Activated T-cell treated with anti-CD3 and anti-CD28 coated beads, Interleukin-2, amount 50 U/mL, for 4 hours (primary cell): ENCODE data around the gene MYO1H. TPM values are rescaled to one million over a fixed set of nuclear protein-coding genes. Genes with fewer than 3 reads are reported as not detected.
"Not testable (repeated sequence)": the region's sequence is repeated elsewhere in the genome, so short reads cannot be mapped to it uniquely, and the experiment has no call there.

ENCODE experiments used
- ATAC-seq, 2 donors: fragments of 200-7000 bp; cut with Tn5 transposase; one replicate each; pipeline ENCODE4 v1.10.0; 2021
- DNase-seq: peaks from one replicate; pipeline ENCODE4 v3.0.0-alpha.2; 2020
- H3K27me3 Mint-ChIP-seq: one replicate; pipeline ENCODE4 v1.8.0; 2021; ENCODE audit warnings: low read depth, mixed read lengths
- H3K36me3 Mint-ChIP-seq: one replicate; pipeline ENCODE4 v1.8.0; 2022; ENCODE audit warnings: mixed read lengths; ENCODE audit not compliant: insufficient read depth
- H3K4me1 Mint-ChIP-seq: one replicate; pipeline ENCODE4 v1.8.0; 2021; ENCODE audit warnings: low read depth, mixed read lengths
- H3K4me3 Mint-ChIP-seq: one replicate; pipeline ENCODE4 v1.8.0; 2021; ENCODE audit warnings: mild to moderate bottlenecking, moderate library complexity, mixed read lengths
- H3K9me3 Mint-ChIP-seq: one replicate; pipeline ENCODE4 v1.8.0; 2021; ENCODE audit warnings: mixed read lengths
- total RNA-seq, 3 donors: library from RNA; stranded (reverse); gene quantifications; one replicate each; pipeline ENCODE4 v1.2.1, GENCODE V29; 2021

The MYO1H gene
- total RNA-seq, 3 donors from 2014 or later = not detected

- Mint-ChIP-seq H3K27me3 (no peaks in the 10 kb centered on the region), H3K36me3 (peaks cover 18% of the 10 kb centered on the region), H3K4me1 (peaks cover 37% of the 10 kb centered on the region), H3K9me3 (no peaks in the 10 kb centered on the region), H3K4me3 (no peak overlapping the region)
- DNase-seq (no peak), ATAC-seq (no peak)
These were observed 111.5 kb downstream of the MYO1H start for GRCh38 chr12:109459247-109459646.

DNA sequence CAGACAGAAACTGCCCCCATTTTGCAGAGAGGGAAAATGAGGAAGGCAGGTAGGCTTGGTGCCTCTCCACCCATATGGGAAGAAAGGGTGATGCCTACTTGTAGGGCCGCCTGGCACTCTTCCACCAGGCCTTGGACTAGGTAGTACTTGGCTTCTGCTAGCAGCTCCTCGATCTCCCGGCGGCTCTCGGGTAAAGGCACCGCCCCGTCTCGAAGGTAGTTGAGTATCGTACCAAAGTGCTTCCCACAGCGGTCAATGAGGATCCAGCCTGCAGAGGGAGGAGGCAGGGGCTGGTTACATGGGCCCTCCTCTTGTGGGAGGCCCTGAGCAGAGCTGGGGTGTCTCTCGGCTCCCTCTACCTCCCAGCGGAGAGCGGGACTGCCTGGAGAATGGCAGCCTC lies 112.8 kb downstream of the MYO1H start:
- DNase-seq (no peak), ATAC-seq (no peak)
- Mint-ChIP-seq H3K36me3 (peaks cover 19% of the 10 kb centered on the region), H3K4me1 (peaks cover 45% of the 10 kb centered on the region), H3K4me3 (no peak overlapping the region), H3K27me3 (no peaks in the 10 kb centered on the region), H3K9me3 (no peaks in the 10 kb centered on the region)

DNA sequence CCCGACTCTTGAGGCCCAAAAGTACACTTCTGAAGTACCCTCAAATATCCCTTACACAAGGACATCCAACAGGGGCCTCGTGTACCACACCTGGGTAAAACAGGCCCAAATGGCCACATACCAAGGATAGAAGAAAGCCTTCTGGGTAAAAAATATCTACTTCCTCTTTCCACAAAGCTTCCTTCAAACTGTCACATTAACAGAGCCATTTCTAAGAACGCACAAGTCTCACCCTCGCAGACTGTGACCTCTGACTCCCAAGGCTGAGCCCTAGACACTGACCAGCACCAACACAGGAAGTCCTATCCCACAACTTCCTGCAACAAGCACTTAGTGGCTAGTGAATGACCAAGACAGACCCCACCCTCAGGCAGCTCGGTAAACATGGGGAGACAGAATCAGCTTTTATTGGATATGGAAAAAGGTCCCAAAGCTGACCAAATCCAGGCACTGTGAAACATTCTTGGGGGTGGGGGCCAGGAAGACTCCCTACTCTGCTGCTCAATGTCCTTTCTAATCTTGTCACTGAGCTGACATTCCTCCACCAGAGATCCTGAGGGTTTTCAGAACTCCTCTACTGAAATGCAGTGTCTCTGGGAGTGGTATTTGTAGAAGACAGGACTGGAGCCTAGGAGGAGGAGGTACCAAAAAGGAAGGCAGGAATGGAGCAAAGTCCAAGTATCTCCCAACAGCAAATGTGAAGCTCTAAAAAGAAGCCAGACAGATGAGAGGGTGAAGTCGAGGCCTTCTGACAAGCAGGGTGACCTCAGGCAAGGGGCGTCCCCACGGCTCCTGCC lies 113.5 kb downstream of the MYO1H start:
- no peak for ATAC-seq
- no peak for DNase-seq
- Mint-ChIP-seq H3K36me3 (peaks cover 19% of the 10 kb centered on the region), H3K27me3 (no peaks in the 10 kb centered on the region), H3K4me1 (peaks cover 48% of the 10 kb centered on the region), H3K9me3 (no peaks in the 10 kb centered on the region), H3K4me3 (no peak overlapping the region)

- H3K36me3 Mint-ChIP-seq = peaks cover 15% of the 10 kb centered on the region
- no peak overlapping the region for H3K4me3 Mint-ChIP-seq
- no peaks in the 10 kb centered on the region for H3K9me3 Mint-ChIP-seq
These were observed 114.4 kb downstream of the MYO1H start for GRCh38 chr12:109461846-109462756.

GRCh38 chr12:109462868-109463692 lies 115.4 kb downstream of the MYO1H start:
- Mint-ChIP-seq H3K27me3 (no peaks in the 10 kb centered on the region), H3K4me1 (peaks cover 46% of the 10 kb centered on the region), H3K9me3 (no peaks in the 10 kb centered on the region), H3K36me3 (peaks cover 13% of the 10 kb centered on the region), H3K4me3 (peak overlapping the region; percentile 24)
- ATAC-seq (no peak), DNase-seq (no peak)

More at GRCh38 chr12:109461846-109462756, 114.4 kb downstream of the MYO1H start:
- H3K27me3 Mint-ChIP-seq = no peaks in the 10 kb centered on the region
- H3K4me1 Mint-ChIP-seq = peaks cover 48% of the 10 kb centered on the region
- ATAC-seq (no peak), DNase-seq (no peak)

- Mint-ChIP-seq H3K4me3 (no peak overlapping the region), H3K36me3 (peaks cover 17% of the 10 kb centered on the region), H3K9me3 (no peaks in the 10 kb centered on the region), H3K4me1 (peaks cover 43% of the 10 kb centered on the region), H3K27me3 (no peaks in the 10 kb centered on the region)
- DNase-seq = no peak
- ATAC-seq = no peak
These were observed 116.1 kb downstream of the MYO1H start for GRCh38 chr12:109463756-109464155.

GRCh38 chr12:109464642-109465351 lies 117.1 kb downstream of the MYO1H start:
- H3K9me3 Mint-ChIP-seq = no peaks in the 10 kb centered on the region
- ATAC-seq = no peak
- no peaks in the 10 kb centered on the region for H3K27me3 Mint-ChIP-seq
- peaks cover 39% of the 10 kb centered on the region for H3K4me1 Mint-ChIP-seq
- H3K36me3 Mint-ChIP-seq = peaks cover 17% of the 10 kb centered on the region
- H3K4me3 Mint-ChIP-seq = no peak overlapping the region
- DNase-seq = no peak

DNA sequence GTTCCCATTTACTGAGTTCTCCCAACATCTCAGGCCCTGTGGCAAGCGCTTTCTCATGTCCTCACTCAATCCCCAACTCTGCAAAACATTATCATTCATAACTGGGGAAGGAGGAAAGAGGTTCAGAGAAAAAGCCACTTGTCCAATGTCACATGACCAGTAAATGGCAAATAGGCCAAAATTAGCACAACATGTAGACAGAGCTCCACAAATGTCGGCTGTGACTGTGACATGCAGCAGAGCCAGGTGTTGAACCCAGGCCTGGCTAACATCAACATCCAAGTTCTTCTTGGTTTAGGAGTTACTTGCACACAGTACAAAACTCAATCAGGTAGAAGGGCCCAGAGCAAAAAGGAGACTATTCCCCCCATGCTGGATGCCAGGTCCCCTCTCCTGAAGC lies 118.6 kb downstream of the MYO1H start:
- peaks cover 47% of the 10 kb centered on the region for H3K4me1 Mint-ChIP-seq
- DNase-seq = no peak
- H3K9me3 Mint-ChIP-seq = no peaks in the 10 kb centered on the region
- no peak for ATAC-seq
- H3K36me3 Mint-ChIP-seq = peaks cover 17% of the 10 kb centered on the region
- H3K27me3 Mint-ChIP-seq = no peaks in the 10 kb centered on the region
- H3K4me3 Mint-ChIP-seq = no peak overlapping the region

DNA sequence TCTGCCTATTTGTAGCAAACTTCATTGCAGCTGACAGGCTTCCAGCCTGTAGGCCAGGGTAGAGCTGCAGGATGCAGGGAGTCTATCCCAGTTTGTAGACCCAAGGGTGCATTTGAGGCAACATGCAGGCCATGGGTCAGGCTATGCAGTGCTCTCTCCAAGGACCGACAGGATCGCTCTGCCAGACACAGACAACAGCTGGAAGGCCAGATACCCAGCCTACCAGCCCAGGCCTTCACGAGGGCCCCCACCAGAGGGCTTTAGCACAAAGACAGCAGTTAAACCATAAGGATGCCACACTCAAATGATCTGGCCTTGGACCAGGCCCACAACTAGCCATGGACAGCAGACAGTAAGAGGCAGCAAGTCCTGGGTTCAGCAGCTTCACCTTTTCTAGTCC lies 119.1 kb downstream of the MYO1H start:
- no peak overlapping the region for H3K4me3 Mint-ChIP-seq
- no peak for DNase-seq
- H3K4me1 Mint-ChIP-seq = peaks cover 44% of the 10 kb centered on the region
- H3K27me3 Mint-ChIP-seq = no peaks in the 10 kb centered on the region
- peaks cover 17% of the 10 kb centered on the region for H3K36me3 Mint-ChIP-seq
- no peaks in the 10 kb centered on the region for H3K9me3 Mint-ChIP-seq
- no peak for ATAC-seq

DNA sequence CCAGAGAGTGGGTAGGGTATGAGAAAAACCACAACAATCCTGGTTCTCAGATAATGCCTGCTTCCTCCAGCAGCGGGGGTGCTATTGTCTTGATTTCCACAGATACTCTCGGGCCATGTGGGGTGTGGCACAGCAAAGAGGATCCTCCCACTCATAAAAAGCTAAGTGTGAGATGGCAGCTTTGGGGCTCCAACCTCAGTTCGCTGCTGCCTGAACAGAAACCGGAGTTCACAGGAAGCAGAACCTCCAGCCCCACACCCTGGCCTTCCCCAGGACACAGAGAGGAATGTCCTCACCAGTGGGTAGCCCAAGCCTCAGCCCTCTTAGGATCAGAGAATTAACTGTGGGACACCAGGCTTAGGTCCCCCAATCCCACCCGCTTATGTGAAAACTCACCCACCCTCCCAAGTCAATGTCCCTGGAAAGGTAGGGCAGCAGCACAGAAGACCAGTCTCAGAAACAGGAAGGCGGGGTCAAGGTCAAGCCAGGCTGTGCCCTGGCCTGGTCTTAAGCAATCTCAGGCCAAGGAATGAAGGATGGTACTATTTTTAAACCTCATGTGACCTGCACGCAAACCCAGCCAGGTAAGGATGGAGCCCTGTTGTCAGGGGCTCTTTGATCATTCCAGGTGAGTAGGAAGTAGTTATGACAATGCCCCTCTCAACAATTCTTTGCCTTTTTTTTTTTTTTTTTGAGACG lies 120.4 kb downstream of the MYO1H start:
- no peak for DNase-seq
- Mint-ChIP-seq H3K9me3 (no peaks in the 10 kb centered on the region), H3K4me3 (no peak overlapping the region), H3K36me3 (peaks cover 17% of the 10 kb centered on the region), H3K27me3 (no peaks in the 10 kb centered on the region), H3K4me1 (peaks cover 37% of the 10 kb centered on the region)
- no peak for ATAC-seq

DNA sequence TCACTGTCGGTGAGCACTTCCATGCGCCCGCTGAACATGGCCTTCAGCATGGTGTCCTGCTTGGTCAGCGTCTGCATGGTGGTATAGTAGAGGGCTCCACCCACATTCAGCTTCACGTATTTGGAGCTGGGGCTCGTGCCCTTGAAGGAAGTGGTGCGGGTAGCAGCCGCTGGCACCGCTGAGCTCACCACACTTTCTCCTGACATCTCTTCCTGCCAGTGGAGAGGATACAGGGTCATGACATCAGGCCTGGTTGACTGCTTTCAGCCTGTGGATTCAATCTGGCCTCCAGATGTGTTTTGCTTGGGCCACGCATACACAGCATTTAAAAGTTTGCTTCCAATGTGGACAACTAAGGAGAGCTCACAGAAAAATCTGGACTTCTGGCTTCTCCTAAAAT lies 121.8 kb downstream of the MYO1H start:
- ATAC-seq = no peak
- peaks cover 28% of the 10 kb centered on the region for H3K4me1 Mint-ChIP-seq
- no peak overlapping the region for H3K4me3 Mint-ChIP-seq
- no peaks in the 10 kb centered on the region for H3K27me3 Mint-ChIP-seq
- no peaks in the 10 kb centered on the region for H3K9me3 Mint-ChIP-seq
- peaks cover 17% of the 10 kb centered on the region for H3K36me3 Mint-ChIP-seq
- no peak for DNase-seq

GRCh38 chr12:109473006-109473405 lies 125.3 kb downstream of the MYO1H start:
- H3K4me1 Mint-ChIP-seq = peaks cover 39% of the 10 kb centered on the region
- no peak for ATAC-seq
- peaks cover 11% of the 10 kb centered on the region for H3K36me3 Mint-ChIP-seq
- no peaks in the 10 kb centered on the region for H3K9me3 Mint-ChIP-seq
- no peaks in the 10 kb centered on the region for H3K27me3 Mint-ChIP-seq
- no peak for DNase-seq
- no peak overlapping the region for H3K4me3 Mint-ChIP-seq

DNA sequence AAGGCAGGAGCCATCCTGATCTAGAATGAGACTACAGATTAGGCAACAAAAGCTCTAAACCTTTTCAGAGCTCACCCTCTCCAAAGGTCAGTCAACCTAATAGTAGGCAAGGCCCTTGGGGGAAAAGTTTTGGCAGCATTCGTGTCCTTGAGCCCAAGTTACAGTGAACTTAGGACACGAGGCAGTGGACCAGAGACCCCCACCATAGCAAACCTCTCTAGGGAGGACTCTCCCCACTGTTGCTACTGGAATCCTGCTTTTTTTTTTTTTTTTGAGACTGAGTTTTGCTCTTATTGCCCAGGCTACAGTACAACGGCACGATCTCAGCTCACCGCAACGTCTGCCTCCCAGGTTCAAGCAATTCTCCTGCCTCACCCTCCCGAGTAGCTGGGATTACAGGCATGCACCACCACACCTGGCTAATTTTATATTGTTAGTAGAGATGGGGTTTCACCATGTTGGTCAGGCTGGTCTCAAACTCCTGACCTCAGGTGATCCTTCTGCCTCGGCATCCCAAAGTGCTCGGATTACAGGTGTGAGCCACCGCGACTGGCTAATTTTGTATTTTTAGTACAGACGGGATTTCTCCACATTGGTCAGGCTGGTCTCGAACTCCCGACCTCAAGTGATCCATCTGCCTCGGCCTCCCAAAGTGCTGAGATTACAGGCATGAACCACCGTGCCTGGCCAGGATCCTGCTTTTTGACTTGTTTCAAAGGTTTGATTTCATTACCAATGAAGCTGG lies 126.0 kb downstream of the MYO1H start:
- DNase-seq, H3K4me3 Mint-ChIP-seq, H3K36me3 Mint-ChIP-seq, H3K27me3 Mint-ChIP-seq, ATAC-seq, H3K9me3 Mint-ChIP-seq: not testable (repeated sequence)
- peaks cover 41% of the 10 kb centered on the region for H3K4me1 Mint-ChIP-seq
